Skin of body (tissue), 3 donors: ENCODE data around the gene HJV. TPM values are rescaled to one million over a fixed set of nuclear protein-coding genes. Genes with fewer than 3 reads are reported as not detected.

Experiments
- DNase-seq: peaks from one replicate; lab custom pipeline; 2025; lab: John Stamatoyannopoulos, UW
- small RNA-seq: library from RNA; depleted of rRNA; stranded (forward); fragments of <200 nt; gene quantifications from one replicate; pipeline ENCODE3, GENCODE V24; 2014; ENCODE audit warnings: low replicate concordance
- total RNA-seq: library from RNA; depleted of rRNA; stranded (reverse); fragments of >200 nt; gene quantifications from one replicate; pipeline ENCODE4 v1.2.3, GENCODE V29; 2014

The HJV gene
- total RNA-seq, 1 donor from 2014 or later = 29.5 TPM

DNA sequence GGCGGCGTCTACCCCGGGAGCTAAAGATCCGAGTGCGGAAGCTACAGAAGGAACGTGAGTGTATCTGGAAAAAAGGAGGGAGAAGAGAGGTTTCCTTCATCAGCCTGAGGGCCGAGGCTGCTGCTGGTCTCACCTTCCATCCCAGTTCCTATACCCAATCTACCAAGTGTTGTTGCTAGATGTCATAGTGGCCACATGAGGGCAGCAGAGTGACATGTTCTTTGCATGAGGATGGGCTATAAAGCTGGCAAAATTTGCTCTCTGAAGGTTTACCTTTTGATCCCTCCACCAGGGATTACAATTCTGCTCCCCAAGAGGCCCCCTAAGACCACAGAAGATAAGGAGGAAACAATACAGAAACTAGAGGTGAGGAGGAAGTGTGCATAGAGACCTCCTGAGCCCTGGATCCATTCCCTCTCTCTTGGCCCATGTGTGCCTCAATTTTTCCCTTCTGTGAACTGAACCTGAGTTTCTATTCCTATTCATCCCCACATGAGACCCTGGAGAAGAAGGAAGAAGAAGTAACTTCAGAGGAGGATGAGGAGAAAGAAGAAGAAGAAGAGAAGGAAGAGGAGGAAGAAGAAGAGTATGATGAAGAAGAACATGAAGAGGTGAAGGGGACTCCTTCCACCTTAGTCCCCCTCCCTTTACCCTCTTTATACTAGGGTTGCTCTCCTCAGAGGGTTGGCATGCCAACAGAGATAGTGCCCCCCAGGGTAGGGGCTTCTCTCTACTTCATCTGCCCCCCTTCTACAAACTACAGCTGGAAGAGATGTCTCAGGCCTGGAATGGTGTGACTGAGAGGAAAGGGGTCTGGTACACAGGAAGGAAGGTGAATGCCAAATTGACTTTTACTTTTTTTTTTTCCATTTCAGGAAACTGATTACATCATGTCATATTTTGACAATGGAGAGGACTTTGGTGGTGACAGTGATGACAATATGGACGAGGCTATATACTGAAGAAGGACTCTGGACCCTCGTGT, 43.8 kb downstream of the HJV start:
- DNase-seq = peak; percentile 81

DNA sequence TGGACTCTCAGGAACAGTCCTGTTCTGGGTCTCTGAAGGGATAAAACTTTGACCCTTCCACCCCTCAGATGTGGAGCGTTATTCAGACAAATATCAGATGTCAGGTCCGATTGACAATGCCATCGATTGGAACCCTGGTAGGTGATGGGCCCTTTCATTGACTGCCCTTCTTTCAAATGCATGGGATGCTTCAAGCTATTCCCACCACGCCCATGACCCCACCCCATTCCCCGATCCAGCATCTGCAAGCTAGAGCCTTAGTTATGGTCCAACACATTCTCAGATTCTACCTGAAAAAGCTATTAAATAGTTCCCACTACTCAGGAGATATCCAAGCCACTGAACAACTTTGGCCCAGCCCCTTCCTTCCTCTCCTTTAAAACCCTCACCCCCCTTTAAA, 44.5 kb downstream of the HJV start:
- no peak for DNase-seq

DNA sequence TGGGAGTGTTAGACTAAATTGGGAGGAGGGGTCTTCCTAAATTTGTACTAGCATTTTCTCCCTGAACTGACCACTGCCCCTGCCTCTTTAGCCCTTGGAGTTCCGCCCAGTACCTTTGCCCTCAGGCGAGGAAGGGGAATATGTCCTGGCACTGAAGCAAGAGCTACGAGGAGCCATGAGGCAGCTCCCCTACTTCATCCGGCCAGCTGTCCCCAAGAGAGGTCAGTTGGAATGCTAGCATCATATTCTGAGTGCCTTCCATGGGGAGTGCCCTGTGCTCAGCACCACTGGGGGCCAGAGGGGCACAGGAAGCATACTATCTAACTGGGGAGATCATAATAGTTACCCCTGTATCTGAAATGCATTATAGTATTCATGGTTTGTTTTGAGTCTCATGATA, 46.3 kb downstream of the HJV start:
- no peak for DNase-seq

DNA sequence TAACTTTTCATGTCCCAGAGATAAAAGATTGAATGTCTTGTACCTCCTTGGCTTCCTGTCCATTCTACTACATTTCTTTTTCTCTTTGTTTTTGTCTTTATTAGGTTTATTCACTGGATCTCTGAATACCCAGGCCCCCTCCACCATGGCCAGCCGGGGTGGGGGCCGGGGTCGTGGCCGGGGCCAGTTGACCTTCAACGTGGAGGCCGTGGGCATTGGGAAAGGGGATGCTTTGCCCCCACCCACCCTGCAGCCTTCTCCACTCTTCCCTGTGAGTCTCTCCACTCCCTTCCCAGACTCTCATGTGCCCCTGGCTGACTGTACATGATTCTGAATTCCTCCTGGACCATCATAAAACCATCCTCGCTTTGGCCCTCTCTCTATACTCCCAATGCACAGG, 46.8 kb downstream of the HJV start:
- no peak for DNase-seq

DNA sequence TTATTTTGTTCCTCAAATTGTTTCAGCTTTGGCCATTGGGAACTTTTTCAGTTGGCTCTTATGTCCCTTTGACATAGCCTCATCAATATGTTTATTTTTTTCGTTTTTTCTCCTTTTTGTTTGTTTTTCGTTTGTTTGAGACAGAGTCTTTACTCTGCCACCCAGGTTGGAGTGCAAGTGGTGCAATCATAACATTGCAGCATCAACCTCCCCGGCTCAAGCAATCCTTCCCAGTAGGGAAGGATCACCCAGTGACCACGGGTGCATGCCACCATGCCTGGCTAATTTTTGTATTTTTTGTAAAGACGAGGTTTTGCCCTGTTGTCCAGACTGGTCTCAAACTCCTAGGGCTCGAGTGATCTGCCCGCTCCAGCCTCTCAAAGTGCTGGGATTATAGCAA, 49.0 kb downstream of the HJV start:
- DNase-seq = no peak

Small RNA genes lying within 50 kb of the gene (small RNA-seq; reads per million reads assigned to genes)
- 4.8 reads per million, percentile 90 among the genes with 10 or more reads in this experiment for gene RNVU1-6

Other genes with a start within 250 kb of the HJV start
- 14.4 TPM for gene RNF115, start 197.6 kb downstream of the HJV start, total RNA-seq
- gene POLR3C, start 197.5 kb downstream of the HJV start, total RNA-seq = 18.8 TPM
- 2.5 TPM for gene NUDT17, start 176.1 kb downstream of the HJV start, total RNA-seq
- 21.6 TPM for gene PIAS3, start 162.7 kb downstream of the HJV start, total RNA-seq
- 12.9 TPM for gene ANKRD35, start 135.9 kb downstream of the HJV start, total RNA-seq
- gene ITGA10, start 111.7 kb downstream of the HJV start, total RNA-seq = 0.89 TPM
- gene PEX11B, start 103.0 kb downstream of the HJV start, total RNA-seq = 19.1 TPM
- 82.0 TPM for gene RBM8A, start 94.3 kb downstream of the HJV start, total RNA-seq
- 19.7 TPM for gene LIX1L, start 63.7 kb downstream of the HJV start, total RNA-seq
- 0.30 TPM for gene ANKRD34A, start 57.2 kb downstream of the HJV start, total RNA-seq
- 11.9 TPM for gene POLR3GL, start 57.0 kb downstream of the HJV start, total RNA-seq
- 643 TPM for gene TXNIP, start 25.2 kb downstream of the HJV start, total RNA-seq
- 4.1 TPM for gene NBPF10, start 123.1 kb upstream of the HJV start, total RNA-seq
- 122 TPM for gene NOTCH2NLA, start 207.3 kb upstream of the HJV start, total RNA-seq